ENCODE results near the gene CAPN8. TPM values are rescaled to one million over a fixed set of nuclear protein-coding genes. Genes with fewer than 3 reads are reported as not detected.

The CAPN8 gene
- total RNA-seq, 6 experiments from 2014 or later = 0.35 to 1.1 TPM; not detected in 4

DNA sequence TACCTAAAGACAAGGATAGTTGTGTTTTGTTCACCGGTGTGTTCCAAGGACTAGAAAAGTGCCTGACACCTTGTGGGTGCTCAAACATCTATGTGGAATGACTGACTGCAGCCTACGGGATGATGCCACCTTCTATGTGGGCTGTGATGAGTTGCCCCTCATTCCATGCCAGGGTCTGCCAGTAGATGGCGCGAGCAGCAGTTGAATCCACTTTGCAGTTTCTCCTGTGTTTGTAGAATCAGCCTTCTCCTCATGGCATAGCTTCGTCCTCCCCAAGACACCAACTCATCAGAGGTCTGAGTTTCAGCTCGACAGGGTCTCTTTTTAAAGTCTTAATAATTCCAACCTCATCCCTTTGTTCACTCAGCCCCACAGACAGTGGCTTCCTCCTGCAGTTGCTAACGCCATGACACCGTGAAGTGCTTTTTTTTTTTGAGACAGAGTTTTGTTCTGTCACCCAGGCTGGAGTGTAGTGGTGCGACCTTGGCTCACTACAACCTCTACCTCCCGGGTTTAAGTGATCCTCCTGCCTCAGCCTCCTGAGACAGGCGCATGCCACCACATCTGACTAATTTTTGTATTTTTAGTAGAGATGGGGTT, 133.7 kb downstream of the CAPN8 start:
- H3K36me3 ChIP-seq = no peaks in the 10 kb centered on the region
- no peak overlapping the region for H3K4me3 ChIP-seq
- TF ChIP-seq POLR2A (IDR thresholded peaks at IDR 0.05) = no peak
- TF ChIP-seq, protein P1, sequence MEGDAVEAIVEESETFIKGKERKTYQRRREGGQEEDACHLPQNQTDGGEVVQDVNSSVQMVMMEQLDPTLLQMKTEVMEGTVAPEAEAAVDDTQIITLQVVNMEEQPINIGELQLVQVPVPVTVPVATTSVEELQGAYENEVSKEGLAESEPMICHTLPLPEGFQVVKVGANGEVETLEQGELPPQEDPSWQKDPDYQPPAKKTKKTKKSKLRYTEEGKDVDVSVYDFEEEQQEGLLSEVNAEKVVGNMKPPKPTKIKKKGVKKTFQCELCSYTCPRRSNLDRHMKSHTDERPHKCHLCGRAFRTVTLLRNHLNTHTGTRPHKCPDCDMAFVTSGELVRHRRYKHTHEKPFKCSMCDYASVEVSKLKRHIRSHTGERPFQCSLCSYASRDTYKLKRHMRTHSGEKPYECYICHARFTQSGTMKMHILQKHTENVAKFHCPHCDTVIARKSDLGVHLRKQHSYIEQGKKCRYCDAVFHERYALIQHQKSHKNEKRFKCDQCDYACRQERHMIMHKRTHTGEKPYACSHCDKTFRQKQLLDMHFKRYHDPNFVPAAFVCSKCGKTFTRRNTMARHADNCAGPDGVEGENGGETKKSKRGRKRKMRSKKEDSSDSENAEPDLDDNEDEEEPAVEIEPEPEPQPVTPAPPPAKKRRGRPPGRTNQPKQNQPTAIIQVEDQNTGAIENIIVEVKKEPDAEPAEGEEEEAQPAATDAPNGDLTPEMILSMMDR (IDR thresholded peaks at IDR 0.05) = peak; percentile 68 to 82 (median 69)
- no peaks in the 10 kb centered on the region for H3K9me3 ChIP-seq
- no peaks in the 10 kb centered on the region for H3K4me1 ChIP-seq
- intact Hi-C loops (cut with DNase I) = no loop called here
- DNase-seq = peak in 2 of 3 donors; percentile 61 to 67
- no peaks in the 10 kb centered on the region for H3K27me3 ChIP-seq
- peak; percentile 79 to 88 (median 84) for ATAC-seq
- WGBS (ENCODE audit: insufficient coverage, low coverage, low lambda C conversion rate, missing lambda C conversion rate) = 41% methylated on average over 11 of the region's 11 CpGs
- H3K27ac ChIP-seq = no peak overlapping the region

DNA sequence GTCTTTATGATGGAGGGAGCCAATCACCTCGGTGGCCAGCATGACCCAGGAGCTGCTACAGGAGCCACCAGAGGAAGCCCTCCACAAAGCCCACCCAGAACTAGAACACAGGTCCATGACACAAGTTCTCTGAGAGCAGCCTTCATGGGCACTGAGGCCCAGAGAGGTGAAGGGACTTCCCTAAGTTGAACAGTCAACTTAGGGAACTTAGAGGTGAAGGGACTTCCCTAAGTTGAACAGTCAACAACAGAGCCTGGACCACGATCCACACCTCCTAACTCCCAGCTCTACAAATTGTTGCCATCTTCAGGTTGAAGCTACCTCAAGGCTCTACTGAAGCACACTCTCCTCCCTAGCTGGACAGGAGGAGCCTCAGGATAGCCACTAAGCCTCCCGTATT, 139.5 kb downstream of the CAPN8 start:
- intact Hi-C loops (cut with DNase I) = no loop called here
- no peaks in the 10 kb centered on the region for H3K4me1 ChIP-seq
- WGBS (ENCODE audit: insufficient coverage, low coverage, low lambda C conversion rate, missing lambda C conversion rate) = 76% methylated on average over 2 of the region's 3 CpGs

DNA sequence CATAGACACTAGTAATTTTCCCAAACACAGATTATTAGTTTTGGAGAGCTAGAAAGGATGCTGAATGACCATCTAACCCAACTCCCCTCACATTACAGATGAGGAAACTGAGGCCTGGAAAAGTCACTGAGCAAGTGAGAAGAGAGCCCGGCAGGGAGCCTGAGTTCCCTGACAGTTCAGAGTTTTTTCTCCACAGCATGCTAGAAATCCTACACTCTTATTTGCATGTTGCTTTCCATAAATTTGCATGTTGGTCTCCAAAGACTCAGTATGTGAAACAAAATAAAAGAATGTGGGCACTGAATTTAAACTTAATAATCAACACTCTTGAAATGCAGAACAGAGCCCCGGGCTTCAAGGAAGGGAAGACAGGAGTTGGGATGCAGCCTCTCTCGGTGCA, 140.0 kb downstream of the CAPN8 start:
- Histone ChIP-seq H3K36me3 (no peaks in the 10 kb centered on the region), H3K27ac (no peak overlapping the region), H3K9me3 (no peaks in the 10 kb centered on the region), H3K27me3 (no peaks in the 10 kb centered on the region), H3K4me1 (no peaks in the 10 kb centered on the region), H3K4me3 (no peak overlapping the region)
- intact Hi-C loops (cut with DNase I) = no loop called here
- ATAC-seq = no peak
- DNase-seq = no peak
- WGBS (ENCODE audit: insufficient coverage, low coverage, low lambda C conversion rate, missing lambda C conversion rate) = 66% methylated on average over 3 of the region's 3 CpGs
- TF ChIP-seq POLR2A (IDR thresholded peaks at IDR 0.05) = no peak
- TF ChIP-seq, protein P1 (IDR thresholded peaks at IDR 0.05) = no peak

More for the DNA sequence above, 139.5 kb downstream of the CAPN8 start:
- no peak overlapping the region for H3K27ac ChIP-seq
- H3K27me3 ChIP-seq = no peaks in the 10 kb centered on the region
- no peak for DNase-seq
- ATAC-seq = no peak
- no peaks in the 10 kb centered on the region for H3K9me3 ChIP-seq
- H3K36me3 ChIP-seq = no peaks in the 10 kb centered on the region
- TF ChIP-seq, protein P1 (IDR thresholded peaks at IDR 0.05) = no peak
- no peak for TF ChIP-seq POLR2A (IDR thresholded peaks at IDR 0.05)
- H3K4me3 ChIP-seq = no peak overlapping the region

DNA sequence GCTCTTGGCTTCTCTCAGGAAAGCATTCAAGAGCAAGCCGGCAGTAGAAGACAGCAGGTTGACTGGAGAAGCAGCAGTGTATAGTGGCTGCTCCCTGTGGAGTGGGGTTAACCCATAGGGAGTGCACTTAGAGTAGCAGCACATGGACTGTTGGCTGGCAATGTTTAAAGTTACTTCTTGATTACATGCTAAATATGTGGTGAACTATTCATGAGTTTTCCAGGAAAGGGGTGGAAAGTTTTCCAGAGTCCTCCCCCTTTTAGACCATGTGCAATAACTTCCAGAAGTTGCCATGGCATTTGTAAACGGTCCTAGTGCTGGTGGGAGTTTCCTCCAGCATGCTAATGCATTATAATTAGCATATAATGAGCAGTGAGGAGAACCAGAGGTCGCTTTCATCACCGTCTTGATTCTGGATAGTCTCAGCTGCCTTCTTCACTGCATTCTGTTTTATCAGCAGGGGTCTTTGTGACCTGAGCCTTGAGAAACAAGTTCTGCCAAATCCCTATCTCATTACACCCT, 140.5 kb downstream of the CAPN8 start:
- no peaks in the 10 kb centered on the region for H3K9me3 ChIP-seq
- 50% methylated on average over 3 of the region's 4 CpGs for WGBS (ENCODE audit: insufficient coverage, low coverage, low lambda C conversion rate, missing lambda C conversion rate)
- intact Hi-C loops (cut with DNase I) = no loop called here
- H3K27ac ChIP-seq = no peak overlapping the region
- DNase-seq = no peak
- no peak overlapping the region for H3K4me3 ChIP-seq
- ATAC-seq = no peak
- TF ChIP-seq POLR2A (IDR thresholded peaks at IDR 0.05) = no peak
- TF ChIP-seq, protein P1 (IDR thresholded peaks at IDR 0.05) = no peak
- no peaks in the 10 kb centered on the region for H3K27me3 ChIP-seq
- no peaks in the 10 kb centered on the region for H3K36me3 ChIP-seq
- no peaks in the 10 kb centered on the region for H3K4me1 ChIP-seq

Data from right lobe of liver (tissue), 6 donors.